IMR-90 (cell line): ENCODE measurements around the gene DCDC2. TPM values are rescaled to one million over a fixed set of nuclear protein-coding genes. Genes with fewer than 3 reads are reported as not detected.

Experiments
- ATAC-seq: fragments of 200-7000 bp; cut with Tn5 transposase; 2 replicates; pipeline ENCODE4 v1.9.1; 2020; ENCODE audit warnings: low read depth, mild to moderate bottlenecking, moderate library complexity
- BruUV-seq: library from RNA; stranded (reverse); fragments of 400-500 nt; replicated peaks from 2 replicates; lab custom pipeline; 2021; lab: Mats Ljungman, UMichigan
- CTCF ChIA-PET: fragments of 300-600 bp; formaldehyde crosslinking; extraction: SDS; loops from one replicate; lab custom pipeline; 2021; ENCODE audit warnings: antibody characterized with exemption; lab: Yijun Ruan, JAX
- POLR2A ChIA-PET: fragments of 300-600 bp; sonication (Branson Sonifier 250); formaldehyde crosslinking; loops from one replicate; lab custom pipeline; 2022; ENCODE audit warnings: antibody characterized with exemption; ENCODE audit not compliant: unreplicated experiment; lab: Charles Lee
- DNase-seq: peaks from one replicate; pipeline ENCODE4 v3.0.0; 2013
- H2AFZ ChIP-seq: replicated peaks from 2 replicates; pipeline ENCODE3; 2013; ENCODE audit warnings: low read length, mild to moderate bottlenecking; ENCODE audit not compliant: poor library complexity
- H2AK5ac ChIP-seq: 2 replicates; pipeline ENCODE4 v1.6.1; 2013; ENCODE audit warnings: low read depth, low read length, inconsistent platforms
- H2AK9ac ChIP-seq: replicated peaks from 2 replicates; pipeline ENCODE3; 2013; ENCODE audit warnings: mild to moderate bottlenecking, low read depth, low read length, moderate library complexity; ENCODE audit not compliant: poor library complexity
- H2BK120ac ChIP-seq: 2 replicates; pipeline ENCODE4 v1.6.1; 2013; ENCODE audit warnings: low read depth, low read length, inconsistent platforms
- H2BK15ac ChIP-seq: 3 replicates; pipeline ENCODE4 v1.6.1; 2013; ENCODE audit warnings: low read depth, low read length, inconsistent platforms
- H2BK20ac ChIP-seq: 2 replicates; pipeline ENCODE4 v1.6.1; 2013; ENCODE audit warnings: low read depth, mild to moderate bottlenecking, inconsistent platforms, low read length, moderate library complexity
- H2BK5ac ChIP-seq: 2 replicates; pipeline ENCODE4 v1.6.1; 2013; ENCODE audit warnings: mild to moderate bottlenecking, low read depth, low read length, inconsistent platforms; ENCODE audit not compliant: poor library complexity, severe bottlenecking
- H3K14ac ChIP-seq: replicated peaks from 2 replicates; pipeline ENCODE4 v1.6.1; 2013; ENCODE audit warnings: low read depth, low read length, inconsistent platforms
- H3K18ac ChIP-seq: 2 replicates; pipeline ENCODE4 v1.6.1; 2013; ENCODE audit warnings: low read depth, low read length, control low read depth
- H3K23ac ChIP-seq: 2 replicates; pipeline ENCODE4 v1.6.1; 2013; ENCODE audit warnings: low read depth, low read length, inconsistent platforms
- H3K27ac ChIP-seq: 2 replicates; pipeline ENCODE4 v1.5.1; 2013; ENCODE audit warnings: mild to moderate bottlenecking, control low read depth, low read length; ENCODE audit not compliant: insufficient read depth
- H3K27me3 ChIP-seq: 2 replicates; pipeline ENCODE4 v1.6.1; 2013; ENCODE audit warnings: low read length; ENCODE audit not compliant: control insufficient read depth, insufficient read depth
- H3K36me3 ChIP-seq: 2 replicates; pipeline ENCODE4 v1.6.1; 2013; ENCODE audit warnings: low read length, mixed read lengths; ENCODE audit not compliant: control insufficient read depth, insufficient read depth
- H3K4ac ChIP-seq: 2 replicates; pipeline ENCODE4 v1.6.1; 2013; ENCODE audit warnings: low read depth, low read length, inconsistent platforms
- H3K4me1 ChIP-seq: 2 replicates; pipeline ENCODE4 v1.6.1; 2013; ENCODE audit warnings: low read length, mixed read lengths; ENCODE audit not compliant: control insufficient read depth, insufficient read depth
- H3K4me2 ChIP-seq: 2 replicates; pipeline ENCODE4 v1.6.1; 2013; ENCODE audit warnings: low read depth, mild to moderate bottlenecking, control low read depth, low read length, moderate library complexity
- H3K4me3 ChIP-seq: 2 replicates; pipeline ENCODE4 v1.5.1; 2013; ENCODE audit warnings: low read depth, mild to moderate bottlenecking, control low read depth, low read length, moderate library complexity; ENCODE audit not compliant: insufficient read depth
- H3K56ac ChIP-seq: 2 replicates; pipeline ENCODE4 v1.6.1; 2013; ENCODE audit warnings: low read length, inconsistent platforms; ENCODE audit not compliant: insufficient read depth; ENCODE audit errors: extremely low read depth
- H3K79me1 ChIP-seq, 2 experiments: 2 replicates each; pipeline ENCODE4 v1.6.1; 2013; ENCODE audit warnings: low read length in 2 of 2, inconsistent platforms in 1 of 2, low read depth in 1 of 2
- H3K9ac ChIP-seq: 2 replicates; pipeline ENCODE4 v1.6.1; 2013; ENCODE audit warnings: low read depth, low read length, control low read depth
- H3K9me1 ChIP-seq: 2 replicates; pipeline ENCODE4 v1.6.1; 2013; ENCODE audit warnings: low read length, inconsistent platforms; ENCODE audit not compliant: insufficient read depth
- H3K9me3 ChIP-seq: 2 replicates; pipeline ENCODE4 v1.6.1; 2013; ENCODE audit warnings: low read length; ENCODE audit not compliant: control insufficient read depth, insufficient read depth
- H4K20me1 ChIP-seq: 2 replicates; pipeline ENCODE4 v1.6.1; 2013; ENCODE audit warnings: low read length, inconsistent platforms; ENCODE audit not compliant: insufficient read depth
- H4K5ac ChIP-seq: 2 replicates; pipeline ENCODE4 v1.6.1; 2013; ENCODE audit warnings: mild to moderate bottlenecking, low read depth, low read length, control low read depth
- H4K8ac ChIP-seq, 2 experiments: 2 replicates each; pipeline ENCODE4 v1.6.1; 2013; ENCODE audit warnings: low read depth in 2 of 2, low read length in 2 of 2, control low read depth in 1 of 2, inconsistent platforms in 1 of 2
- H4K91ac ChIP-seq: 2 replicates; pipeline ENCODE4 v1.6.1; 2013; ENCODE audit warnings: low read depth, low read length, inconsistent platforms; ENCODE audit not compliant: insufficient read depth
- BHLHE40 ChIP-seq: fragments of 150-350 bp; IDR thresholded peaks from 2 replicates; pipeline ENCODE4 v1.6.1; 2016; ENCODE audit warnings: mild to moderate bottlenecking, low read depth, low read length
- CEBPB ChIP-seq: IDR thresholded peaks from 2 replicates; pipeline ENCODE4 v1.6.1; 2012; ENCODE audit warnings: low read depth, low read length, improper control_type of control experiment
- CTCF ChIP-seq: conservative IDR thresholded peaks from 2 replicates; pipeline ENCODE4 v1.5.1; 2012; ENCODE audit warnings: mild to moderate bottlenecking, low read depth, low read length, improper control_type of control experiment
- FOS ChIP-seq: fragments of 150-350 bp; IDR thresholded peaks from 2 replicates; pipeline ENCODE4 v1.6.1; 2016; ENCODE audit warnings: low read depth, low read length
- MAFK ChIP-seq: IDR thresholded peaks from 2 replicates; pipeline ENCODE4 v1.6.1; 2012; ENCODE audit warnings: low read depth, low read length, improper control_type of control experiment
- MAZ ChIP-seq: IDR thresholded peaks from 2 replicates; pipeline ENCODE4 v1.6.1; 2012; ENCODE audit warnings: low read depth, mild to moderate bottlenecking, low read length, improper control_type of control experiment, moderate library complexity, borderline replicate concordance
- MXI1 ChIP-seq: IDR thresholded peaks from 2 replicates; pipeline ENCODE4 v1.6.1; 2012; ENCODE audit warnings: low read depth, mild to moderate bottlenecking, low read length, moderate library complexity, borderline replicate concordance
- NFE2L2 ChIP-seq: fragments of 150-350 bp; IDR thresholded peaks from 2 replicates; pipeline ENCODE4 v1.6.1; 2016; ENCODE audit warnings: low read depth, mild to moderate bottlenecking, low read length
- RFX5 ChIP-seq: IDR thresholded peaks from 2 replicates; pipeline ENCODE4 v1.8.0; 2012; ENCODE audit warnings: low read depth, mild to moderate bottlenecking, low read length, moderate library complexity
- USF2 ChIP-seq: fragments of 150-350 bp; IDR thresholded peaks from 2 replicates; pipeline ENCODE4 v1.6.1; 2017; ENCODE audit warnings: mild to moderate bottlenecking, antibody characterized with exemption, low read length, low read depth
- WGBS, 2 experiments: methylation state at CpG; one replicate each; pipeline versions ENCODE4 v1.1.5 to v1.1.7; 2013; ENCODE audit warnings: missing lambda C conversion rate in 2 of 2; ENCODE audit not compliant: insufficient read length in 1 of 2; ENCODE audit errors: extremely low coverage in 2 of 2; 5-methylcytosine and 5-hydroxymethylcytosine counted together
- dilution Hi-C: fragments of 300-500 bp; cut with HindIII; formaldehyde crosslinking; loops from one replicate; pipeline ENCODE4 v1.14.3; 2018; ENCODE audit warnings: low sequenced_read_pairs; ENCODE audit not compliant: unreplicated experiment
- in situ Hi-C: fragments of 300-500 bp; cut with MboI; formaldehyde crosslinking; loops from 3 replicates; pipeline ENCODE4 v1.14.3; 2019; ENCODE audit warnings: low sequenced_read_pairs, inconsistent platforms, mixed read lengths
- intact Hi-C: fragments of 100-400 bp; cut with micrococcal nuclease; formaldehyde crosslinking; loops from 2 replicates; pipeline ENCODE4 v1.10.0; 2022
- polyA plus RNA-seq, 3 experiments: library from polyadenylated mRNA; depleted of rRNA; stranded (reverse); fragments of >200 nt; gene quantifications; 2 replicates each; pipeline ENCODE4 v1.2.3, GENCODE V29; 2012; ENCODE audit warnings: low replicate concordance in 1 of 3
- total RNA-seq: library from RNA; depleted of rRNA; stranded (reverse); fragments of >200 nt; gene quantifications from 2 replicates; pipeline ENCODE4 v1.2.3, GENCODE V29; 2012

The DCDC2 gene
- total and polyA plus RNA-seq, 2 of the 4 experiments (the other 2 are of a cell fraction) = not detected

GRCh38 chr6:24194978-24195700 is 162.7 kb downstream of the DCDC2 start:
- Histone ChIP-seq H2BK120ac (no peak overlapping the region), H3K4me1 (no peaks in the 10 kb centered on the region), H4K91ac (no peak overlapping the region), H3K18ac (no peak overlapping the region), H4K5ac (no peak overlapping the region), H3K4me3 (no peak overlapping the region), H3K56ac (no peak overlapping the region), H4K8ac (no peak overlapping the region), H3K14ac (no peak overlapping the region), H2AK9ac (no peak overlapping the region), H2BK5ac (no peak overlapping the region), H4K20me1 (no peaks in the 10 kb centered on the region), H2AK5ac (no peak overlapping the region), H3K36me3 (no peaks in the 10 kb centered on the region), H3K9me3 (peaks cover 2% of the 10 kb centered on the region; the same call in 1 of the 2 replicates), H2AFZ (no peak overlapping the region), H3K9me1 (no peaks in the 10 kb centered on the region), H3K27ac (no peak overlapping the region), H3K27me3 (no peaks in the 10 kb centered on the region), H3K4ac (no peak overlapping the region), H2BK15ac (no peak overlapping the region), H3K79me1 (no peaks in the 10 kb centered on the region), H3K4me2 (no peak overlapping the region), H2BK20ac (no peak overlapping the region), H3K9ac (no peak overlapping the region), H3K23ac (no peak overlapping the region)
- ATAC-seq (no peak), DNase-seq (no peak)
- CTCF ChIA-PET = interaction anchor here (0.8 kb wide), 1 partner anchor 37 kb away, joined by 3 read pairs; no protein-coding TSS in a partner anchor
- dilution Hi-C loops = no loop called here
- in situ Hi-C loops = no loop called here
- BruUV-seq = no TSS peak
- POLR2A ChIA-PET = no interaction called here
- intact Hi-C loops = no loop called here
- TF ChIP-seq MAFK (no peak), FOS (no peak), RFX5 (no peak), CTCF (no peak), NFE2L2 (no peak), USF2 (no peak), BHLHE40 (no peak), MXI1 (no peak), MAZ (no peak), CEBPB (no peak)
- WGBS, 2 experiments = no CpG with 5 or more reads among the region's 2 CpGs
